ENCODE measurements around the gene FOXRED1.
"Not testable (repeated sequence)": the region's sequence is repeated elsewhere in the genome, so short reads cannot be mapped to it uniquely, and the experiment has no call there.

Gene FOXRED1

GRCh38 chr11:126268708-126269579 is at the start of gene FOXRED1, which contains the start of gene SRPRA:
Gene FOXRED1, plus strand, starts transcription at chr11:126269154. Its CDS starts 53 bp downstream, at chr11:126269207.
Gene SRPRA, minus strand, starts transcription at chr11:126268895. Its CDS starts 91 bp downstream, at chr11:126268804.
- peak; percentile 99 to 100 for DNase-seq

DNA sequence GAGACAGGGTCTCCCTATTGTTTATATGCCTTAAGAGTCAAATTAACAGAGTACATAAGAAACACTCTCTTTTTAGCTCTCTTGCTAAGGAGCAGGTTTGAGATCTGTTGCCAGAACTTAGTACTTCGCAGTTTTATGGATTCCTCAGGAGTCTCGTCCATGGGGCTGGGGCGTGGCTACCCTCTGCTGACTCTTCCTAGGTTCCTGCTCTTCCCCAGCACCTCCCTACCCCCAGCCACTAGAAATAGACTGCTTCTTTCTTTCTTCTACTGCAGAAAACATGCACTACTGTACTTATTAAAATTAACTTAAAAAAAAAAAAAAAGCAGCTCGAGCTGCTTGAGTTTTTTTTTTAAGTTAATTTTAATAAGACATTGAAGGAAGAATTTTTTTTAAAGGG is 49.4 kb upstream of the FOXRED1 start:
- no peak for DNase-seq

DNA sequence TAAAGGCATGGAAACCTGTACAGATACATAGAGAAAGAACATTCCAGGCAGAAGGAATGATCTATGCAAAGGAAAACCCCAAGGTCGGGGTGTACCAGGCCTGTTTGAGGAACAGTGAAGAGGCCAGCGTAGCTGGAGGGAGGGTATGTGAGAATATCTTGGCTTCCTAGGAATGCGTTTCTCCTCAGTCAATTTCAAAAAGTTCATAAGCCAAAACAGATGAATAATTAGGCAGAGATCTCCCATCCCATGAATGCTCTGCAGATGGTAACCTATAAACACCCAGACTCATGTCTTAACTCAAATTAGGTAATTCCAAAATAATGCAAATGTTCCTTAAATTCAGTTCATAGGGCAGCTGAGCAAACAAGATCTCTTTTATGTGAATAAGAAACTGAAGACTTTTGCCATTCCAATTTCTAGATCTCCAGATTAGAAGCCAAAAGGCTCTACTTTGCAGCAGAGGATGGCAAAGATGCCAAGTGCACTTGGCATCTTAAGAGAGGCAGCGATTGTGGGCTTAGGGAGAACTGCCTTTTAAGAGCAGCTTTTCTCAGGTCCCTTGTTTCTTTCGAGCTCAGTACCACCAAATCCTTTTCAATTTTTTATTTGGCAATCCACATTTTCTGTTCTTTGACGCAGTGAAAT is 44.2 kb upstream of the FOXRED1 start:
- DNase-seq = no peak

GRCh38 chr11:126225295-126225665 is 43.7 kb upstream of the FOXRED1 start:
- no peak for DNase-seq

GRCh38 chr11:126226334-126227084 is 42.4 kb upstream of the FOXRED1 start:
- DNase-seq = no peak

- DNase-seq = no peak
These were observed 39.0 kb upstream of the FOXRED1 start for GRCh38 chr11:126229858-126230540.

DNA sequence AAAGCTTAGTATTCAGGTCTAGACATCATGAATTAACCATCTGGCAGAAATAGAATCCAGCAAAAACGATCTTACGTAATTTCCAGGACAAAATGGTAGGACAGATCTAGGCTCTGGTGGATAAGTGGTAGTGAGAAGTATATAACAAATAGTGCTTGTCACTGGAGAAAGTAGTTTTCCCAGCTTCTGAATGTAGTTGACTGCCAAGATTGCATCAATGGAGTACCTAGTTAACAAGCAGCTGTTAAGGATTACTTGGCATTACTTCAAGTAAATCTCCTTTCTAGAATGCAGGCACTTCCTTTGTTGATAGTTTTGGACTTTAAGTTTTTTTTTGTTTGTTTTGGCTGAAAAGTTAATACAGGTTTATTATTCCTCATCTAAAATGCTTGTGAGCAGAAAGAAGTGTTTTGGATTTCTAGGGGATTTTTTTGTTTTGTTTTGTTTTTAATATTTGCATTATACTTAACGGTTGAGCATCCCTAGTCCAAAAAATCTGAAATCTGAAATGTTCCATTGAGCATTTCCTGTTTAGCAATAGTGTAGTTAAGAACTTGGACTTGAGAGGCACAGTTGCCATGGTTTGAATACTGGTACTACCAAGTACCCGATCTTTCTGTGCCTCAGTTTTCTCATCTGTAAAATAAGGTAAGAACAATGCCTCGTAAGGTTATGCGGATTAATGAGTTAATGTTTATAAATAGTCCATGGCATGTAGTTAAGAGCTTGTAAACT is 37.1 kb upstream of the FOXRED1 start:
- DNase-seq = no peak

DNA sequence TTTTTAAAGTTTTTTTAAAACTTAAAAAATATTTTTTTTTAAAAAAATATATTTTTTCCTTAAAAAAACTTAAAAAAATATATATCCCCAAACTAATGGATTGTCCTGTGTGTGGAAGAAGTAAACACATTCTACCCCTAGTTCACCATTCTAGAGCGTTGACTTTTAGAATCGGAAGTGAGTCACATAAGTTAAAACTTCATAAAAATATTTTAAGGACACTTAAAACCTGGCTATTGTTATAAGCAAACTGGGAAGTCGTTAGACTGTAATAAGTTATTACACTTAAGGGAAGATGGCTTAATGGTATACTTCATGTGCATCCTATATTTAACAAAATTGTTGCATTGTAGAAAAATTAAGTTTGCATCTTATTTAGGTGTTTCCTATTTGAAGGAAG is 36.3 kb upstream of the FOXRED1 start:
- no peak for DNase-seq

DNA sequence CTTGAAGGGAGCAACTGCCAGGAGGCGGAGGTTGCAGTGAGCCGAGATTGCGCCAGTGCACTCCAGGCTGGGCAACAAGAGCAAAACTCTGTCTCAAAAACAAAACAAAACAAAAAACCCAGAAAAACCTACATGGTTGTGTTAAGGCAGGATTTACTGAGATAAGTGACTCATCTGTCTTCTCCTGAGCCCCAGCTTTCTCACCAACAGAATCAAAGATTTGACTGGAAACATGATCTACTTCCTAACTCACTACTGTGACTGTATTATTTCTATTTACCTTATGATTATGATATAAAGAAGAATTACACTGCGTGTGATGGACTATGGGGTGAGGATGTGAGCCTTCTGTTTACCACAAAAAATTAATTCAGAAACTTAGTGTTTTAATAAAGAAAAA is 35.6 kb upstream of the FOXRED1 start:
- DNase-seq = no peak

DNA sequence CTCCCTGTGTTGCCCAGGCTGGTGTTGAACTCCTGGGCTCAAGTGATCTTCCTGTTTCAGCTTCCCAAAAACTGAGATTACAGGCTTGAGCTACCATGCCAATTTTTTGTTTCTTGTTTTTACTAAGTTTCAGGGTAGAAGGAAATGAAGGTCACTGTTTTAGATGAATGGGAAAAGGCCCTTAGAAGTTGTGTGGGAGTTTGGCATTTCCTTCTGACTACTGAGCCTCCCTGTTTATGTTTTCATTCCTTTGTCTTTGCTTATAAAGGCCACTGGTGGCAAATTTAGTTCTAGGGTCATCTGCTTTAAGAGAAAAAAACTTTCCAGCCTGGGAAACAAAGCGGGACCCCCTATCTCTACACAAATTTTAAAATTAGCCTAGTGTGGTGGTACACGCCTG is 22.3 kb upstream of the FOXRED1 start:
- no peak for DNase-seq

DNA sequence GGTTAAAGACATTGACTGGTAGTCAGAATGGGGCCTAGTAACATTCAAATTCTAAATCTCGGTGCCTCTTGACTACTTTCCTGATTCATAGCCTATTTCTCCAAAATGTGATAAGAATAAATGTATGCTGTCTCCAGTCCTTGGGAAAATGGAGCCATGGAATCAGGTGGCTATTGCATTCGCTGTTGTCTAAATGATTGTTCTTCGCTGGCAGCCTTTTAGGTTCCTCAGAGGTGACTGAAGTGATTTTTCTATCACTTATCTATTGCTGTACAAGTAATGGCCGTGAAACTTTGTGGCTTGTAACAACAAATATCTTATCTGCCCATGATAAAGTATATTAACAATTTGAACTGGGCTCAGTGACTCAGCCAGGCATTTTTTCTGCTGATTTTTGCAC is 15.7 kb upstream of the FOXRED1 start:
- DNase-seq = no peak

DNA sequence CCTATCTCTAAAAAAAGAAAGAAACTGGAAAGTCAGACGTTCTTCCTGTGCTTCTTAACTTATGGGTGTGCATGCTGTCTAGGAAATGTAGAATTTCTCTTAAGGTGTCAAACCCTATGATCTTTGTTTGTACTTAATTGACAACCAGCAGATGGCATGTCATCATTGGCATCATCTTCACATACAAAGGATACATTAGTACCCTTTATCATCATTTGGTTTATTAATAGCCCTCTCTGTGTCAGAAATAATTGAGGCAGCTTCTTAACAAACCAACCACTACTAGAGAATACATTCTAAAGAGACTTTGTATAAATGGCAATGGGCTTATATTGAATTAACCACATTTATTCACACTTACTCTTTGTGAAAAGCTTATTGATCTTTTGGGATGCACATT is 14.1 kb upstream of the FOXRED1 start:
- DNase-seq = no peak

DNA sequence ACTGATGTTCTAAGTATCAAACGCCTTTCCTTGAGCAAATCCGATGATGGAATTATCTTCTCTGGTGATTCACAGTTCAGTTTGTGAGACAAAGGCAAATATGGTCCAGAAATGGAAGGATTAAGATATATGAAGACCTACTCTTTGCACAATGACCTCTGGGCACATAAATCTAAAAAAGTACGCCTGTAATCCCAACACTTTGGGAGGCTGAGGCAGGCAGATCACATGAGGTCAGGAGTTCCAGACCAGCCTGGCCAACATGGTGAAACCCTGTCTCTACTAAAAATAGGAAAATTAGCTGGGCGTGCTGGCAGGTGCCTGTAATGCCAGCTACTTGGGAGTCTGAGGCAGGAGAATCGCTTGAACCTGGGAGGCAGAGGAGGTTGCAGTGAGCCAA is 13.4 kb upstream of the FOXRED1 start:
- not testable (repeated sequence) for DNase-seq

- DNase-seq = no peak
These were observed 12.7 kb upstream of the FOXRED1 start for GRCh38 chr11:126256216-126256615.

GRCh38 chr11:126257144-126257543 is 11.8 kb upstream of the FOXRED1 start:
- no peak for DNase-seq

GRCh38 chr11:126257764-126258163 is 11.2 kb upstream of the FOXRED1 start:
- no peak for DNase-seq

DNA sequence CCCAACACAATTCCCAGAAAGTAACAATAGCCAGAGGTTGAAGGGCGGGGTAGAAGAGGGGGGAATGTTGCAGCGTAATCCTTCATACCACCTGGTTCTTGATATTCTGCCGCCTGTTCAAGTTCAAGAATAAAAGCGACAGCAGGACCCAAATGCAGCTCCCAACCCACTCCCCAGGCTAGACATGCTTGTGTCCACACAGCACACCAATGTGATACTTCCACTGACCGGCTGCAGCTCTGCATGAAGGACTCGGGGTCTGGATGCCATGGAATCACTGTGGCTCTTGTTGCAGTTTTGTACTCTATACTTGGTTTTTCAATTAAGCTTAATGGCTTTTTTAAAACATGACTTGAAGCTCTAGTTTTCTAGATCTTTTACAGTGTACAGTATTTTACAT is 6.7 kb upstream of the FOXRED1 start:
- no peak for DNase-seq

- no peak for DNase-seq
These were observed 5.5 kb upstream of the FOXRED1 start for GRCh38 chr11:126263489-126263888.

DNA sequence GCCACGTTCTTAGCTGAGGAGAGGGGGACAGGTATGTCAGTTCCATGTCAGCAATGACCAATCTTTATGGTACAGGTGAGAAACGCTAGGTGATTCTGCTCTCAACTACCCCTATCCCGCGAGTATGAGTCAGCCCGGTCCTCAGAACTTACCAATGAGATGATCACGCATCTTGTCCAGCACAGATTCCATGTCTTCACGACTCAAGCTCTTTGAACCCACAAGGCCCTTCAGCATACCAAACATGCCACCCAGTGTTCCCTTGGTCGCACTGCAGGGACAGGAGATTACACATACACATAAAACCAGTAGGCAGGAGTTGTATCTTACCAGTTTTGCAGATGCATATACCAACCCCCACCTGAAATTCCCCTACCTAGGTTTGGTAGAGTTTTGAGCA is 3.1 kb upstream of the FOXRED1 start:
- DNase-seq = no peak

DNA sequence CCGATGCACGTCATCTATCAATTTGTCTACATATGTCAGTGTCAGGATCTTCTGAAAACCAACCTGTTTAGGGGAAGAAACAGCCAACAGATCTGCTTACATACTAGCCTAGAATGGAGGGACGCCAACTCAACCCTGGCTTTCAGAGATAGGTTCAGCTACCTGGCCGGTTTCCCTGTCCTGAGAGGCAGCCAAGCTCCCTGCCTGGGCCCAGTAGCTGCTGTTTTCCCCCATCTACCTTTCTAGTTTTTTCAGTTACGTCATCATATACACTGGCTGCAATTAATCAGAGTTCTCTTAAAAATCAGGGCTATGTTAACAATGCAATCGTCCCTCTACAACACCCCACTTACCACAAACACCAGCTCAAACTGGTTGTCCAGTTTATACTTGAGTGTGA is 1.3 kb upstream of the FOXRED1 start:
- no peak for DNase-seq

DNA sequence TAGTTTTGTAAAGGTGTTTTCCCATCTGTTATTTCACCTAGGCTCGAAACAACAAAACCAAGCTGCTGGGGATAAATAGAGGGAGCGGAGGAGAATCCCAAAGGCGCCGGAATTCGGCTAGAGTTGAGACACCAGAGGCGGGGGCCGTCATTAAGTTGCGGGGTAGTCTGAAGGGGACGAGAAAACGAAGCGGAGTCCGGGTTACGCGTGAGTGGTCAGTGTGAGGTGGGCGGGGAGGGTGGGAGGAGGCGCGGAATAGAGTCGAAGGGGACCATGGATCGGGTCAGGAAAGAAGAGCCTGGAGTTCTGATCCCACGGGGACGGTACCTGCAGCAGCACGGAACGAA is 620 bp upstream of the FOXRED1 start:
- DNase-seq = no peak

DNA sequence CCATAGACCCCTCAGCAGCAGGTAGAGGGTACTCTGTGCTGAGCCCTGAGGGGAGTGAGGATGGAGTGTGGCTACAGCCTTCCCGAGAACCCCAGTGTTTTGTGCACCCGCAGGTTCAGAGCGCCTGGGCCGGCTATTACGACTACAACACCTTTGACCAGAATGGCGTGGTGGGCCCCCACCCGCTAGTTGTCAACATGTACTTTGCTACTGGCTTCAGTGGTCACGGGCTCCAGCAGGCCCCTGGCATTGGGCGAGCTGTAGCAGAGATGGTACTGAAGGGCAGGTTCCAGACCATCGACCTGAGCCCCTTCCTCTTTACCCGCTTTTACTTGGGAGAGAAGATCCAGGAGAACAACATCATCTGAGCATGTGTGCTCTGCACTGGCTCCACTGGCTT is 8.4 kb downstream of the FOXRED1 start:
- no peak for DNase-seq
